Testis (tissue), 2 donors: ENCODE data around the gene BMPR1B.

Source experiments
- CTCF ChIP-seq, 3 experiments: fragments of 450-650 bp in 2 of 3; fragments of 200-600 bp in 1 of 3; sonication (generic) in 1 of 3; IDR thresholded peaks; one replicate each; pipeline ENCODE4 v1.5.1; 2016 to 2019; ENCODE audit warnings: antibody characterized with exemption in 3 of 3, mild to moderate bottlenecking in 2 of 3, moderate library complexity in 1 of 3
- POLR2A ChIP-seq: fragments of 450-650 bp; IDR thresholded peaks from one replicate; pipeline ENCODE4 v1.6.1; 2017; ENCODE audit warnings: antibody characterized with exemption, mild to moderate bottlenecking, moderate library complexity

GRCh38 chr4:94763500-94763899 lies 5.7 kb downstream of the BMPR1B start:
- TF ChIP-seq CTCF (IDR thresholded peaks at IDR 0.05) (no peak), POLR2A (no peak)
